A673 (cell line): ENCODE data around the gene RERE.

Source experiments
- EZH2 ChIP-seq: fragments of 200-600 bp; sonication (generic); IDR thresholded peaks from 2 replicates; pipeline ENCODE4 v1.6.1; 2017; ENCODE audit warnings: borderline replicate concordance, low read depth, mild to moderate bottlenecking, mixed read lengths, antibody characterized with exemption, low read length; ENCODE audit not compliant: poor library complexity, severe bottlenecking
- TF ChIP-seq, protein P1 (sequence below): fragments of 300-800, 200-600 bp; sonication (generic); conservative IDR thresholded peaks from 2 replicates; pipeline ENCODE4 v1.5.1; 2017; ENCODE audit warnings: low read depth, mild to moderate bottlenecking, antibody characterized with exemption, low read length, moderate library complexity, mixed read lengths

DNA sequence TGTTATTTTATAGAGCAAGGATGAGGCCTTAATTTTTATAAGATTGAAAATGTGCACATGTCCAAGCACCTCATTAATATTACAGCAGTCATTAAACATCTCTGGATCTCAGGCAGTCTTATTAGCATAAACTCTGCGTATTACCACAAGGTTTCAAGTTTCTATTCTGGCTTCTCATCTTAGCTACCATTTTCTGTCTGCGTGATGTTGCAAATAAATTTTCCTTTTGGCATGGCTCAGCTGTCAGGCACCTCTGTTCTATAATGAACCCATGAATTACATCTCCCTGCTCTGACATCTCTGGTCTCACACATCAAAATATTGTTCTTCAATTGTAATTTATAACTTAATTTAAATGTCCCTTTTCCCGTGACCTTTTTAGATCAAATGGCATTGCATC is 343.1 kb downstream of the RERE start:
- no peak for TF ChIP-seq EZH2
- TF ChIP-seq, protein P1, sequence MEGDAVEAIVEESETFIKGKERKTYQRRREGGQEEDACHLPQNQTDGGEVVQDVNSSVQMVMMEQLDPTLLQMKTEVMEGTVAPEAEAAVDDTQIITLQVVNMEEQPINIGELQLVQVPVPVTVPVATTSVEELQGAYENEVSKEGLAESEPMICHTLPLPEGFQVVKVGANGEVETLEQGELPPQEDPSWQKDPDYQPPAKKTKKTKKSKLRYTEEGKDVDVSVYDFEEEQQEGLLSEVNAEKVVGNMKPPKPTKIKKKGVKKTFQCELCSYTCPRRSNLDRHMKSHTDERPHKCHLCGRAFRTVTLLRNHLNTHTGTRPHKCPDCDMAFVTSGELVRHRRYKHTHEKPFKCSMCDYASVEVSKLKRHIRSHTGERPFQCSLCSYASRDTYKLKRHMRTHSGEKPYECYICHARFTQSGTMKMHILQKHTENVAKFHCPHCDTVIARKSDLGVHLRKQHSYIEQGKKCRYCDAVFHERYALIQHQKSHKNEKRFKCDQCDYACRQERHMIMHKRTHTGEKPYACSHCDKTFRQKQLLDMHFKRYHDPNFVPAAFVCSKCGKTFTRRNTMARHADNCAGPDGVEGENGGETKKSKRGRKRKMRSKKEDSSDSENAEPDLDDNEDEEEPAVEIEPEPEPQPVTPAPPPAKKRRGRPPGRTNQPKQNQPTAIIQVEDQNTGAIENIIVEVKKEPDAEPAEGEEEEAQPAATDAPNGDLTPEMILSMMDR, result no peak
